ENCODE data around the gene ARMC2.

Gene ARMC2

GRCh38 chr6:109006818-109007217, 158.6 kb downstream of the ARMC2 start:
- Histone ChIP-seq H3K27ac (ENCODE audit: low read depth, low read length) (no peak overlapping the region), H3K9ac (ENCODE audit: low read length) (no peak overlapping the region), H2AFZ (ENCODE audit: low read depth, low read length, severe bottlenecking) (no peak overlapping the region), H3K4me3 (ENCODE audit: insufficient read depth, low read length, poor library complexity, severe bottlenecking) (no peak overlapping the region), H3F3A (ENCODE audit: insufficient read depth) (peaks cover 11% of the 10 kb centered on the region), H3K9me2 (replicated peaks; ENCODE audit: insufficient read depth, low read length) (no peaks in the 10 kb centered on the region), H3K9me3 (ENCODE audit: insufficient read depth, low read length) (no peaks in the 10 kb centered on the region), H3K79me2 (ENCODE audit: insufficient read depth, low read length) (no peaks in the 10 kb centered on the region), H3K27me3 (ENCODE audit: low read length) (no peaks in the 10 kb centered on the region), H3K36me3 (ENCODE audit: low read length) (no peaks in the 10 kb centered on the region), H4K20me1 (ENCODE audit: low read depth, low read length) (no peaks in the 10 kb centered on the region), H3K4me2 (ENCODE audit: low read depth, low read length, poor library complexity, severe bottlenecking) (no peak overlapping the region)
- TF ChIP-seq CTCF (IDR thresholded peaks at IDR 0.05; ENCODE audit: insufficient read depth, low read length, poor library complexity, severe bottlenecking) (no peak), EZH2phosphoT487 (conservative IDR thresholded peaks at IDR 0.05; ENCODE audit: low read length) (no peak)

GRCh38 chr6:109007521-109007920, 159.3 kb downstream of the ARMC2 start:
- H3K27me3 ChIP-seq (ENCODE audit: low read length): no peaks in the 10 kb centered on the region
- no peaks in the 10 kb centered on the region for H3K36me3 ChIP-seq (ENCODE audit: low read length)
- H3K27ac ChIP-seq (ENCODE audit: low read depth, low read length): no peak overlapping the region
- TF ChIP-seq CTCF (IDR thresholded peaks at IDR 0.05; ENCODE audit: insufficient read depth, low read length, poor library complexity, severe bottlenecking) (no peak), EZH2phosphoT487 (conservative IDR thresholded peaks at IDR 0.05; ENCODE audit: low read length) (no peak)
- no peak overlapping the region for H3K4me3 ChIP-seq (ENCODE audit: insufficient read depth, low read length, poor library complexity, severe bottlenecking)
- peaks cover 11% of the 10 kb centered on the region for H3F3A ChIP-seq (ENCODE audit: insufficient read depth)
- H3K4me2 ChIP-seq (ENCODE audit: low read depth, low read length, poor library complexity, severe bottlenecking): peak overlapping the region; percentile 62
- no peaks in the 10 kb centered on the region for H3K9me2 ChIP-seq (replicated peaks; ENCODE audit: insufficient read depth, low read length)
- no peaks in the 10 kb centered on the region for H3K9me3 ChIP-seq (ENCODE audit: insufficient read depth, low read length)
- H2AFZ ChIP-seq (ENCODE audit: low read depth, low read length, severe bottlenecking): no peak overlapping the region
- H4K20me1 ChIP-seq (ENCODE audit: low read depth, low read length): no peaks in the 10 kb centered on the region
- H3K9ac ChIP-seq (ENCODE audit: low read length): no peak overlapping the region
- H3K79me2 ChIP-seq (ENCODE audit: insufficient read depth, low read length): no peaks in the 10 kb centered on the region

DNA sequence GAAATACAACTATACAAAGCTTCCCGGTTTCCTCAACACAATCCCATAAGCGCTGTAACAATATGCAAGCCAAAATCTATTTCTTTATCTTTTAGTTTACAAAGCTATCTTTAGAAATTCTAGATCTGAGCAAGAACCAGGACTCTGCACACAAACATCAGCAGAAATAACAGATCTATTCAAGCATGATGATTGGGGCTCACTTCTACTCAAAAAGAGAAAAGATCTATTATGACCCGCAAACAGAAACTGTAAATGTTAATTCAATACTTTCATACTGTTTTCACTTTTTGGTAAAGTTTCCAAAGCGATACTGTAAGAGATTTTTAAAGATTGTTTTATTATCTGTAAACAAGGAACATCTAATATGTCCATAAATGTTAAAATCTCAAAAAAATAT, 159.8 kb downstream of the ARMC2 start:
- H3K27me3 ChIP-seq (ENCODE audit: low read length): no peaks in the 10 kb centered on the region
- no peaks in the 10 kb centered on the region for H3K79me2 ChIP-seq (ENCODE audit: insufficient read depth, low read length)
- no peak overlapping the region for H3K9ac ChIP-seq (ENCODE audit: low read length)
- H3K4me2 ChIP-seq (ENCODE audit: low read depth, low read length, poor library complexity, severe bottlenecking): peak overlapping the region; percentile 62
- no peak overlapping the region for H2AFZ ChIP-seq (ENCODE audit: low read depth, low read length, severe bottlenecking)
- TF ChIP-seq EZH2phosphoT487 (conservative IDR thresholded peaks at IDR 0.05; ENCODE audit: low read length): no peak
- TF ChIP-seq CTCF (IDR thresholded peaks at IDR 0.05; ENCODE audit: insufficient read depth, low read length, poor library complexity, severe bottlenecking): no peak
- no peaks in the 10 kb centered on the region for H4K20me1 ChIP-seq (ENCODE audit: low read depth, low read length)
- H3K4me3 ChIP-seq (ENCODE audit: insufficient read depth, low read length, poor library complexity, severe bottlenecking): no peak overlapping the region
- no peaks in the 10 kb centered on the region for H3K36me3 ChIP-seq (ENCODE audit: low read length)
- H3F3A ChIP-seq (ENCODE audit: insufficient read depth): peaks cover 11% of the 10 kb centered on the region
- no peak overlapping the region for H3K27ac ChIP-seq (ENCODE audit: low read depth, low read length)
- no peaks in the 10 kb centered on the region for H3K9me3 ChIP-seq (ENCODE audit: insufficient read depth, low read length)
- H3K9me2 ChIP-seq (replicated peaks; ENCODE audit: insufficient read depth, low read length): no peaks in the 10 kb centered on the region
